Right lobe of liver (tissue), 6 donors: ENCODE measurements around the gene CYP4Z1. TPM values are rescaled to one million over a fixed set of nuclear protein-coding genes. Genes with fewer than 3 reads are reported as not detected.
"Not testable (repeated sequence)": the region's sequence is repeated elsewhere in the genome, so short reads cannot be mapped to it uniquely, and the experiment has no call there.

Source experiments
- ATAC-seq, 4 donors: fragments of 200-7000 bp; cut with Tn5 transposase; one replicate each; pipeline ENCODE4 v1.9.1; 2020; ENCODE audit warnings: mild to moderate bottlenecking in 4 of 4, moderate library complexity in 4 of 4
- DNase-seq, 3 donors: peaks; one replicate each; pipeline ENCODE4 v3.0.0-alpha.2; 2020
- H3K27ac ChIP-seq, 3 donors: fragments of 200-600 bp; one replicate each; pipeline ENCODE4 v1.8.0; 2022
- H3K27me3 ChIP-seq, 2 donors: fragments of 200-600 bp; one replicate each; pipeline ENCODE4 v1.8.0; 2022
- H3K36me3 ChIP-seq, 4 donors: fragments of 200-600 bp; sonication (generic) in 1 of 4; one replicate each; pipeline versions ENCODE4 v1.5.1 to v1.8.0; 2017 to 2022; ENCODE audit warnings: control low read depth in 1 of 4
- H3K4me1 ChIP-seq, 4 donors: fragments of 200-600 bp; sonication (generic) in 1 of 4; one replicate each; pipeline versions ENCODE4 v1.5.1 to v1.8.0; 2017 to 2022; ENCODE audit warnings: control low read depth in 1 of 4
- H3K4me3 ChIP-seq, 3 donors: fragments of 200-600 bp; one replicate each; pipeline ENCODE4 v1.8.0; 2022
- H3K9me3 ChIP-seq, 4 donors: fragments of 200-600 bp; sonication (generic) in 1 of 4; one replicate each; pipeline versions ENCODE4 v1.5.1 to v1.8.0; 2017 to 2022; ENCODE audit warnings: control low read depth in 1 of 4
- CTCF ChIP-seq, 4 donors: fragments of 200-600 bp in 3 of 4; fragments of 450-650 bp in 1 of 4; IDR thresholded peaks; one replicate each; pipeline versions ENCODE4 v1.5.1 to v1.8.0; 2016 to 2022; ENCODE audit warnings: antibody characterized with exemption in 4 of 4, mild to moderate bottlenecking in 2 of 4
- POLR2A ChIP-seq: fragments of 450-650 bp; IDR thresholded peaks from one replicate; pipeline ENCODE4 v1.6.1; 2017; ENCODE audit warnings: antibody characterized with exemption, mild to moderate bottlenecking
- WGBS: methylation state at CpG from one replicate; pipeline ENCODE4 v1.1.6; 2018; ENCODE audit warnings: low coverage, low lambda C conversion rate; ENCODE audit not compliant: insufficient coverage; ENCODE audit errors: missing lambda C conversion rate; 5-methylcytosine and 5-hydroxymethylcytosine counted together
- intact Hi-C, 2 donors: fragments of 100-400 bp; cut with DNase I; formaldehyde crosslinking; loops; one replicate each; pipeline versions ENCODE4 v1.11.2 to v1.14.1; 2022
- total RNA-seq, 6 experiments: library from RNA; depleted of rRNA in 2 of 6; stranded (reverse); fragments of >200 nt in 2 of 6; fragmentation: NEBNext Ultra II Directional in 3 of 6; extraction: Animal tissue kit (Norgen Biotek cat#: 25700) in 3 of 6; gene quantifications; one replicate each; pipeline versions ENCODE4 v1.1.0 to v1.2.4, GENCODE V29; 2016 to 2023
- donor health status: DM: no; HTN: yes; CAD: no.
- donor health status: DM: no; HTN: no; CAD: no.
- donor health status: DM: no; HTN: no; CAD: no.
- donor health status: DM: no; HTN: yes; CAD: no.
- donor health status: DM: no; HTN: yes; CAD: no.

Gene CYP4Z1
- total RNA-seq, 6 experiments from 2014 or later, result 0.30 to 0.64 (median 0.39) TPM; not detected in 2

- no peak for TF ChIP-seq POLR2A
- no peak for TF ChIP-seq CTCF (IDR thresholded peaks at IDR 0.05)
- ATAC-seq (no peak), DNase-seq (no peak)
- Histone ChIP-seq H3K4me1 (no peaks in the 10 kb centered on the region), H3K27ac (no peak overlapping the region), H3K4me3 (no peak overlapping the region), H3K9me3 (peaks cover 0 to 3% (median 0%) of the 10 kb centered on the region in 4 donors), H3K27me3 (no peaks in the 10 kb centered on the region), H3K36me3 (no peaks in the 10 kb centered on the region)
- intact Hi-C loops, result no loop called here
- WGBS, result 83% methylated on average over 1 of the region's 1 CpG
Measured at GRCh38 chr1:47059376-47059775, 7.7 kb upstream of the CYP4Z1 start.

- H3K4me3 ChIP-seq, H3K9me3 ChIP-seq, H3K36me3 ChIP-seq, intact Hi-C loops, ATAC-seq, DNase-seq, H3K27me3 ChIP-seq, H3K27ac ChIP-seq, H3K4me1 ChIP-seq: not testable (repeated sequence)
- 73% methylated on average over 2 of the region's 4 CpGs for WGBS
Measured at GRCh38 chr1:47069080-47069479, 2.0 kb downstream of the CYP4Z1 start.

GRCh38 chr1:47069509-47069908, 2.5 kb downstream of the CYP4Z1 start:
- DNase-seq, H3K27me3 ChIP-seq, H3K36me3 ChIP-seq, intact Hi-C loops, H3K27ac ChIP-seq, ATAC-seq, H3K4me1 ChIP-seq, H3K4me3 ChIP-seq, H3K9me3 ChIP-seq: not testable (repeated sequence)

GRCh38 chr1:47089356-47089755, 22.3 kb downstream of the CYP4Z1 start:
- H3K27me3 ChIP-seq, DNase-seq, H3K36me3 ChIP-seq, H3K9me3 ChIP-seq, H3K4me3 ChIP-seq, H3K27ac ChIP-seq, intact Hi-C loops, H3K4me1 ChIP-seq: not testable (repeated sequence)
- 5% methylated on average over 3 of the region's 3 CpGs for WGBS
- peak; percentile 54 to 70 (median 56) for ATAC-seq
- peak; percentile 56 to 64 (median 60) for TF ChIP-seq CTCF (IDR thresholded peaks at IDR 0.05)

- H3K27ac ChIP-seq, DNase-seq, intact Hi-C loops, H3K27me3 ChIP-seq, ATAC-seq, H3K4me3 ChIP-seq, H3K9me3 ChIP-seq, H3K4me1 ChIP-seq, H3K36me3 ChIP-seq: not testable (repeated sequence)
- peak in 3 of 4 donors; percentile 16 to 32 (median 31) for TF ChIP-seq CTCF (IDR thresholded peaks at IDR 0.05)
- WGBS, result 22% methylated on average over 3 of the region's 3 CpGs
Measured at GRCh38 chr1:47091476-47091875, 24.4 kb downstream of the CYP4Z1 start.

GRCh38 chr1:47104816-47105215, 37.8 kb downstream of the CYP4Z1 start:
- Histone ChIP-seq H3K36me3 (no peaks in the 10 kb centered on the region), H3K4me3 (no peak overlapping the region), H3K27ac (no peak overlapping the region), H3K27me3 (no peaks in the 10 kb centered on the region), H3K9me3 (no peaks in the 10 kb centered on the region), H3K4me1 (peaks cover 0 to 5% (median 0%) of the 10 kb centered on the region in 4 donors)
- ATAC-seq, result peak in 1 of 4 donors; percentile 58
- TF ChIP-seq CTCF (IDR thresholded peaks at IDR 0.05), result no peak
- no peak for TF ChIP-seq POLR2A
- WGBS, result 90% methylated on average over 2 of the region's 3 CpGs
- DNase-seq, result no peak
- intact Hi-C loops, result no loop called here
